SK-N-MC (cell line): ENCODE measurements around the gene FAR2.

Source experiments
- DNase-seq: peaks from one replicate; pipeline ENCODE4 v3.0.0-alpha.2; 2011; ENCODE audit warnings: low read depth, low spot score
- H3K27ac ChIP-seq: fragments of 200-600 bp; sonication (generic); 2 replicates; pipeline ENCODE4 v1.5.1; 2016; ENCODE audit warnings: mixed run types
- H3K36me3 ChIP-seq: fragments of 200-600 bp; sonication (generic); 2 replicates; pipeline ENCODE4 v1.6.1; 2017; ENCODE audit warnings: antibody characterized with exemption, low read length, mixed read lengths; ENCODE audit not compliant: insufficient read depth
- H3K4me3 ChIP-seq: fragments of 200-600 bp; sonication (generic); 2 replicates; pipeline ENCODE4 v1.5.1; 2016
- H3K9ac ChIP-seq: fragments of 200-600 bp; sonication (generic); 2 replicates; pipeline ENCODE4 v1.8.0; 2017; ENCODE audit warnings: mixed run types, mixed read lengths; ENCODE audit not compliant: insufficient read length
- H3K9me3 ChIP-seq: fragments of 200-600 bp; sonication (generic); 2 replicates; pipeline ENCODE4 v1.6.1; 2017; ENCODE audit warnings: low read depth, mild to moderate bottlenecking, antibody characterized with exemption, low read length, moderate library complexity, mixed read lengths
- EZH2 ChIP-seq: fragments of 200-600 bp; sonication (generic); IDR thresholded peaks from one replicate; pipeline ENCODE4 v1.6.1; 2017; ENCODE audit warnings: antibody characterized with exemption
- FOXP2 ChIP-seq: optimal IDR thresholded peaks from 2 replicates; pipeline ENCODE3; 2011; ENCODE audit warnings: mild to moderate bottlenecking, moderate library complexity; ENCODE audit not compliant: insufficient read depth; ENCODE audit errors: extremely low read length, control extremely low read depth
- POLR2AphosphoS5 ChIP-seq: IDR thresholded peaks from 2 replicates; pipeline ENCODE4 v1.6.1; 2012; ENCODE audit warnings: mild to moderate bottlenecking, low read depth, low read length, borderline replicate concordance

The FAR2 gene

DNA sequence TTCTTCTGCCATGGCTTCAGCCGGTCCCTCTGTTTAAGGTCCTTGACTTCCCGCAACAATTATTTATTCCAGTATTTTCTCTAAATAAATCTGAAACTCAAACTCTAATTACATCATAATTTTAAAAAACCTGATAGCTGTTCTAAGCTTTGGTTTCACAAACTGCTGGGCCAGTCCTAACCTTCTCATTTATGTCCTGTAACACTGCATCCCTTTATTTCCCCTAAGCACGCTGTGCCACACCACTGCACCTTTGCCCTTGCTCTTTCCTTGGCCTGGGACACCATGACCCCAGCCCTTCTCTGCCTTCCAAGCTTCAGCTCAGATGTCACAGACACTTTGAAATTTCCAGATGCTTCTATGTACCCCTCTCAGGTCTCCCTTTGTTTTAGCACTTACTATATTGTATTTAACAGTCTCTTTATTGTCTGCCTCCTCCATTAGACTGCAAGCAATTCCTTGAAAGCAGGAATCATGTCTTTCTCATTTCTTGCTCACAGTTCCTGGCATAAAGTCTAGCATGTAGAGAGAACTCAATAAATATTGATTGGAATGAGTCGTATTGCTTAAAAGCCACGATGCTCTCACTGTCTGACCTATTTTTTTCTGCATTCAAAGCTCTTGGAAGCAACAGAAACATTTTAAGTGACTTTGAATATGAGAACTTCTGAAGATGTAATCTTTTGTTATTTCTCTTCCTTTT, 120.8 kb downstream of the FAR2 start:
- no peaks in the 10 kb centered on the region for H3K36me3 ChIP-seq
- H3K9ac ChIP-seq, result no peak overlapping the region
- H3K27ac ChIP-seq, result no peak overlapping the region
- no peak for TF ChIP-seq EZH2
- TF ChIP-seq FOXP2, result no peak
- no peak for TF ChIP-seq POLR2AphosphoS5
- no peak for DNase-seq
- H3K4me3 ChIP-seq, result no peak overlapping the region
- no peaks in the 10 kb centered on the region for H3K9me3 ChIP-seq

- no peak overlapping the region for H3K9ac ChIP-seq
- TF ChIP-seq FOXP2, result no peak
- TF ChIP-seq POLR2AphosphoS5, result no peak
- TF ChIP-seq EZH2, result no peak
- no peak for DNase-seq
- no peaks in the 10 kb centered on the region for H3K36me3 ChIP-seq
- H3K27ac ChIP-seq, result no peak overlapping the region
- H3K9me3 ChIP-seq, result no peaks in the 10 kb centered on the region
- H3K4me3 ChIP-seq, result no peak overlapping the region
Measured at GRCh38 chr12:29270446-29270845, 121.4 kb downstream of the FAR2 start.

- no peak overlapping the region for H3K4me3 ChIP-seq
- H3K9me3 ChIP-seq, result no peaks in the 10 kb centered on the region
- no peaks in the 10 kb centered on the region for H3K36me3 ChIP-seq
- H3K27ac ChIP-seq, result no peak overlapping the region
- H3K9ac ChIP-seq, result no peak overlapping the region
- no peak for DNase-seq
- no peak for TF ChIP-seq EZH2
- no peak for TF ChIP-seq FOXP2
- no peak for TF ChIP-seq POLR2AphosphoS5
Measured at GRCh38 chr12:29273178-29273843, 124.2 kb downstream of the FAR2 start.

GRCh38 chr12:29275834-29276233, 126.8 kb downstream of the FAR2 start:
- no peak overlapping the region for H3K9ac ChIP-seq
- no peak overlapping the region for H3K4me3 ChIP-seq
- no peak for DNase-seq
- no peak for TF ChIP-seq POLR2AphosphoS5
- no peak for TF ChIP-seq EZH2
- no peak for TF ChIP-seq FOXP2
- H3K27ac ChIP-seq, result no peak overlapping the region
- H3K9me3 ChIP-seq, result no peaks in the 10 kb centered on the region
- H3K36me3 ChIP-seq, result no peaks in the 10 kb centered on the region

GRCh38 chr12:29277231-29277630, 128.2 kb downstream of the FAR2 start:
- TF ChIP-seq POLR2AphosphoS5, result no peak
- no peak for TF ChIP-seq EZH2
- no peak for TF ChIP-seq FOXP2
- no peak for DNase-seq
- H3K27ac ChIP-seq, result no peak overlapping the region
- no peak overlapping the region for H3K9ac ChIP-seq
- no peaks in the 10 kb centered on the region for H3K9me3 ChIP-seq
- no peaks in the 10 kb centered on the region for H3K36me3 ChIP-seq
- H3K4me3 ChIP-seq, result no peak overlapping the region

- no peak for TF ChIP-seq FOXP2
- TF ChIP-seq EZH2, result no peak
- no peak for TF ChIP-seq POLR2AphosphoS5
- no peak for DNase-seq
- H3K27ac ChIP-seq, result no peak overlapping the region
- no peak overlapping the region for H3K4me3 ChIP-seq
- no peaks in the 10 kb centered on the region for H3K9me3 ChIP-seq
- no peak overlapping the region for H3K9ac ChIP-seq
- no peaks in the 10 kb centered on the region for H3K36me3 ChIP-seq
Measured at GRCh38 chr12:29278673-29279420, 129.8 kb downstream of the FAR2 start.

DNA sequence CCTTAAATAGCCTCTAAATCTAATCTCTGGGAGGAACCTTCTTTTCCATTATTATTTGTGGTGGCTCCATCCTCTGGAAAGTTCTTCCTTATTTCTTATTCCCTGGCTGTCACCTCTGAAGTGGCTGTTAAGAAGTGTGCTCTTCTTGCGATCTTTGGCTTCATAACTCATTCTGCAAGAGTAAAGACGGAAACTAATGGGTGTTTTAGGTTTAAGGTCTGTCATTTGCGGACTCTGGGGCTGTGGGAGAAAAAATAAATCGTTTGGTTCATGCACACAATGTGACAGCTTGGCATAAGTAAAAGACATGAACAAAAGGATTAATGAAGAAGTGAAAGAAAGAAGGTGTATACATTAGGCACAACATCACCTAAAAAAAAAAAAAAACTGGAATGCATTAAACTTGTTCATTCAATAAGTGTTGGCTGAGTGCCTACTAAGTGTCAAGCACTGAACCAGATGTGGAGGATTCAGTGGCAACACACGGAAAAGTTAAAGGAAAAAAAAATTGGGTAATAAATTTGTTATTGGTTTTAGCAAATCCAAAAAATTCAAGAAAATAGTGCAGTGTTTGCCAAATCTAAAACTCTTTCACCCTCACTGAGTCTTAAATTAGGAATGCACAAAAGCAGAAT, 132.4 kb downstream of the FAR2 start:
- DNase-seq, result no peak
- Histone ChIP-seq H3K36me3 (no peaks in the 10 kb centered on the region), H3K9me3 (no peaks in the 10 kb centered on the region), H3K4me3 (no peak overlapping the region), H3K9ac (no peak overlapping the region), H3K27ac (peak overlapping the region; percentile 15; the same call in 1 of the 2 replicates)
- TF ChIP-seq EZH2, result no peak
- TF ChIP-seq POLR2AphosphoS5, result no peak
- TF ChIP-seq FOXP2, result no peak

- no peak for DNase-seq
- no peak for TF ChIP-seq EZH2
- TF ChIP-seq POLR2AphosphoS5, result no peak
- no peak for TF ChIP-seq FOXP2
- no peak overlapping the region for H3K9ac ChIP-seq
Measured at GRCh38 chr12:29282031-29282816, 133.1 kb downstream of the FAR2 start.

More at GRCh38 chr12:29282031-29282816, 133.1 kb downstream of the FAR2 start:
- Histone ChIP-seq H3K36me3 (no peaks in the 10 kb centered on the region), H3K9me3 (no peaks in the 10 kb centered on the region), H3K4me3 (no peak overlapping the region), H3K27ac (peak overlapping the region; percentile 15; the same call in 1 of the 2 replicates)
